H9 (cell line): ENCODE results near the gene FAM13A. TPM values are rescaled to one million over a fixed set of nuclear protein-coding genes. Genes with fewer than 3 reads are reported as not detected.

ENCODE experiments used
- DNase-seq: peaks from one replicate; pipeline ENCODE4 v3.0.0-alpha.2; 2017
- H2AFZ ChIP-seq: one replicate; pipeline ENCODE4 v1.6.1; 2013; ENCODE audit warnings: mild to moderate bottlenecking, low read length, control low read depth, moderate library complexity
- H2AK5ac ChIP-seq: 2 replicates; pipeline ENCODE4 v1.6.1; 2013; ENCODE audit warnings: low read length, control low read depth, mixed read lengths; ENCODE audit not compliant: insufficient read length
- H2BK120ac ChIP-seq: one replicate; pipeline ENCODE4 v1.6.1; 2013; ENCODE audit warnings: low read depth, mild to moderate bottlenecking, low read length, control low read depth, inconsistent platforms; ENCODE audit not compliant: poor library complexity, severe bottlenecking
- H2BK12ac ChIP-seq: 2 replicates; pipeline ENCODE4 v1.6.1; 2013; ENCODE audit warnings: low read length, control low read depth, mixed read lengths, low read depth; ENCODE audit not compliant: insufficient read length
- H2BK15ac ChIP-seq: 2 replicates; pipeline ENCODE4 v1.6.1; 2013; ENCODE audit warnings: low read depth, low read length, control low read depth
- H2BK20ac ChIP-seq: one replicate; pipeline ENCODE4 v1.6.1; 2013; ENCODE audit warnings: low read depth, mild to moderate bottlenecking, low read length, control low read depth, inconsistent platforms; ENCODE audit not compliant: poor library complexity, severe bottlenecking
- H2BK5ac ChIP-seq: 2 replicates; pipeline ENCODE4 v1.6.1; 2013; ENCODE audit warnings: low read length, control low read depth, mixed read lengths; ENCODE audit not compliant: insufficient read length
- H3K14ac ChIP-seq: 2 replicates; pipeline ENCODE4 v1.6.1; 2013; ENCODE audit warnings: low read length, control low read depth; ENCODE audit not compliant: insufficient read depth
- H3K18ac ChIP-seq: 2 replicates; pipeline ENCODE4 v1.6.1; 2013; ENCODE audit warnings: low read depth, mild to moderate bottlenecking, mixed read lengths, low read length, control low read depth; ENCODE audit not compliant: insufficient read length
- H3K23ac ChIP-seq: 2 replicates; pipeline ENCODE4 v1.6.1; 2013; ENCODE audit warnings: low read length, control low read depth, mixed read lengths, low read depth; ENCODE audit not compliant: insufficient read length
- H3K23me2 ChIP-seq: 2 replicates; pipeline ENCODE4 v1.6.1; 2013; ENCODE audit warnings: low read depth, mild to moderate bottlenecking, mixed read lengths, low read length, control low read depth; ENCODE audit not compliant: insufficient read length, poor library complexity, severe bottlenecking
- H3K27ac ChIP-seq: 2 replicates; pipeline ENCODE4 v1.5.1; 2013; ENCODE audit warnings: low read length, control low read depth, mixed read lengths, low read depth; ENCODE audit not compliant: insufficient read length
- H3K27me3 ChIP-seq: 2 replicates; pipeline ENCODE4 v1.6.1; 2013; ENCODE audit warnings: low read length, control low read depth, inconsistent platforms; ENCODE audit not compliant: insufficient read depth
- H3K4ac ChIP-seq: 2 replicates; pipeline ENCODE4 v1.6.1; 2013; ENCODE audit warnings: low read depth, mild to moderate bottlenecking, control low read depth, inconsistent platforms, low read length, moderate library complexity
- H3K4me1 ChIP-seq: 2 replicates; pipeline ENCODE4 v1.6.1; 2013; ENCODE audit warnings: low read length, control low read depth, inconsistent platforms; ENCODE audit not compliant: insufficient read depth
- H3K4me2 ChIP-seq: 2 replicates; pipeline ENCODE4 v1.6.1; 2013; ENCODE audit warnings: low read length, control low read depth, mixed read lengths; ENCODE audit not compliant: insufficient read length, insufficient read depth
- H3K56ac ChIP-seq: 2 replicates; pipeline ENCODE4 v1.6.1; 2013; ENCODE audit warnings: low read depth, mild to moderate bottlenecking, mixed read lengths, low read length, control low read depth; ENCODE audit not compliant: insufficient read length
- H3K79me1 ChIP-seq: 2 replicates; pipeline ENCODE4 v1.6.1; 2013; ENCODE audit warnings: low read depth, mild to moderate bottlenecking, moderate library complexity, low read length, control low read depth, inconsistent platforms; ENCODE audit not compliant: insufficient read depth, poor library complexity, severe bottlenecking
- H3K79me2 ChIP-seq: 2 replicates; pipeline ENCODE4 v1.6.1; 2013; ENCODE audit warnings: low read length, control low read depth, inconsistent platforms; ENCODE audit not compliant: insufficient read depth
- H3K9ac ChIP-seq: 2 replicates; pipeline ENCODE4 v1.6.1; 2013; ENCODE audit warnings: low read length, control low read depth, mixed read lengths; ENCODE audit not compliant: insufficient read length; ENCODE audit errors: extremely low read depth
- H3K9me3 ChIP-seq: one replicate; pipeline ENCODE4 v1.6.1; 2013; ENCODE audit warnings: low read depth, low read length, inconsistent platforms; ENCODE audit not compliant: control insufficient read depth
- H3T11ph ChIP-seq: one replicate; pipeline ENCODE4 v1.6.1; 2013; ENCODE audit warnings: mild to moderate bottlenecking, low read length, control low read depth, inconsistent platforms
- H4K20me1 ChIP-seq: one replicate; pipeline ENCODE4 v1.6.1; 2013; ENCODE audit not compliant: control insufficient read depth, insufficient read length, insufficient read depth
- H4K5ac ChIP-seq: 2 replicates; pipeline ENCODE4 v1.6.1; 2013; ENCODE audit warnings: low read depth, mild to moderate bottlenecking, mixed read lengths, low read length, control low read depth; ENCODE audit not compliant: insufficient read length
- H4K8ac ChIP-seq: replicated peaks from 2 replicates; pipeline ENCODE4 v1.6.1; 2013; ENCODE audit warnings: low read length, control low read depth, mixed read lengths, low read depth; ENCODE audit not compliant: insufficient read length
- H4K91ac ChIP-seq: 2 replicates; pipeline ENCODE4 v1.6.1; 2013; ENCODE audit warnings: low read depth, mild to moderate bottlenecking, moderate library complexity, mixed read lengths, low read length, control low read depth; ENCODE audit not compliant: insufficient read length
- H3K27ac Mint-ChIP-seq, 3 experiments: 2 replicates in 2 of 3; 3 replicates in 1 of 3; pipeline ENCODE4 v1.8.0; 2020 to 2021; ENCODE audit warnings: mixed read lengths in 3 of 3, mild to moderate bottlenecking in 1 of 3, moderate library complexity in 1 of 3
- H3K27me3 Mint-ChIP-seq: 2 replicates; pipeline ENCODE4 v1.8.0; 2021; ENCODE audit warnings: low read depth, mild to moderate bottlenecking, moderate library complexity, mixed read lengths
- H3K36me3 Mint-ChIP-seq, 3 experiments: 2 replicates in 2 of 3; 3 replicates in 1 of 3; pipeline ENCODE4 v1.8.0; 2020 to 2021; ENCODE audit warnings: low read depth in 3 of 3, mixed read lengths in 3 of 3; ENCODE audit not compliant: insufficient read depth in 1 of 3
- H3K4me1 Mint-ChIP-seq, 2 experiments: 2 replicates each; pipeline ENCODE4 v1.8.0; 2020; ENCODE audit warnings: mixed read lengths in 2 of 2
- H3K4me3 Mint-ChIP-seq, 2 experiments: 2 replicates in 1 of 2; 3 replicates in 1 of 2; pipeline ENCODE4 v1.8.0; 2020 to 2021; ENCODE audit warnings: mild to moderate bottlenecking in 2 of 2, mixed read lengths in 2 of 2, moderate library complexity in 1 of 2
- H3K9me3 Mint-ChIP-seq, 2 experiments: 2 replicates in 1 of 2; 3 replicates in 1 of 2; pipeline ENCODE4 v1.8.0; 2020; ENCODE audit warnings: mild to moderate bottlenecking in 2 of 2, mixed read lengths in 2 of 2, moderate library complexity in 1 of 2
- WGBS: extraction: QIAGEN DNeasy Blood & Tissue Kit; methylation state at CpG from one replicate; pipeline ENCODE4 v1.1.7; 2013; ENCODE audit warnings: missing lambda C conversion rate, low lambda C conversion rate, mixed read lengths; ENCODE audit not compliant: insufficient read length; ENCODE audit errors: extremely low coverage; 5-methylcytosine and 5-hydroxymethylcytosine counted together
- total RNA-seq: library from RNA; stranded (reverse); gene quantifications from 2 replicates; pipeline ENCODE4 v1.2.1, GENCODE V29; 2021
- TF ChIP-seq, protein P1 (sequence below): fragments of 200-600 bp; sonication (generic); conservative IDR thresholded peaks from 3 replicates; pipeline ENCODE4 v1.8.0; 2021; ENCODE audit warnings: antibody characterized with exemption, mild to moderate bottlenecking

Gene FAM13A
- total RNA-seq, 1 experiment from 2014 or later: 12.7 TPM

DNA sequence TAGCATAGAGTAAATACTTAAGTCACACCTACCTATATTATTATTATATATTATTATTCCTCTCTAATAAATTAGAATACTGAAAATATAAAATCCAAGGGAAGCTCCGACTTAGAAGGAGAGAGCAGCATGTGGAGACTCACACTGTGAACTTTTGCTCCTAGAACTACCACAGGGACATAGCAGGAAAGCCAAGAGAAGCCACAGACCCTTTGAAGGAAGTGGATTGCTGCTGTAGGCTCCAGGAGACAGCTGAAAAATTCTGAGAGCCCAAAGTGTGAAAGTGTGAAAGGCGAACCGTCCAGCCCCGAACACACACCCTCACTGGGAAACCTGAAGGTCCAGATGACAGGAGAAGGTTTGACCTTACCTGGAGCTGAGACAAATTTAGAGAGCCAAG lies 177.0 kb downstream of the FAM13A start:
- no CpG with 5 or more reads among the region's 4 CpGs for WGBS
- Histone ChIP-seq H2BK120ac (no peak overlapping the region), H3K27me3 (no peaks in the 10 kb centered on the region), H3K23ac (no peak overlapping the region), H4K8ac (no peak overlapping the region), H3K4me2 (no peak overlapping the region), H3K9me3 (no peaks in the 10 kb centered on the region), H2BK20ac (no peak overlapping the region), H3K18ac (no peak overlapping the region), H3K14ac (no peak overlapping the region), H4K20me1 (no peaks in the 10 kb centered on the region), H3K4ac (no peak overlapping the region), H3K4me1 (no peaks in the 10 kb centered on the region), H2AFZ (no peak overlapping the region), H4K91ac (no peak overlapping the region), H3K56ac (no peak overlapping the region), H3K9ac (no peak overlapping the region), H2BK15ac (no peak overlapping the region), H3K79me1 (peaks cover 3% of the 10 kb centered on the region), H3K27ac (no peak overlapping the region), H3K79me2 (no peaks in the 10 kb centered on the region), H2BK5ac (no peak overlapping the region), H3K23me2 (no peaks in the 10 kb centered on the region), H2BK12ac (no peak overlapping the region), H3T11ph (no peak overlapping the region), H4K5ac (no peak overlapping the region), H2AK5ac (no peak overlapping the region)
- Mint-ChIP-seq H3K4me3 (no peak overlapping the region; a peak in 1 of 5 replicates), H3K9me3 (peaks cover 0 to 10% of the 10 kb centered on the region in 2 experiments; a peak in 3 of 5 replicates), H3K4me1 (peaks cover 15 to 17% of the 10 kb centered on the region in 2 experiments), H3K27ac (peak overlapping the region in 2 of 3 experiments; percentile 47 to 92; a peak in 3 of 7 replicates), H3K27me3 (no peaks in the 10 kb centered on the region), H3K36me3 (0 out of 7 replicates have a peak, but pooled peaks cover 0 to 5% (median 0%) of the 10 kb centered on the region in 3 experiments)
- TF ChIP-seq, protein P1, sequence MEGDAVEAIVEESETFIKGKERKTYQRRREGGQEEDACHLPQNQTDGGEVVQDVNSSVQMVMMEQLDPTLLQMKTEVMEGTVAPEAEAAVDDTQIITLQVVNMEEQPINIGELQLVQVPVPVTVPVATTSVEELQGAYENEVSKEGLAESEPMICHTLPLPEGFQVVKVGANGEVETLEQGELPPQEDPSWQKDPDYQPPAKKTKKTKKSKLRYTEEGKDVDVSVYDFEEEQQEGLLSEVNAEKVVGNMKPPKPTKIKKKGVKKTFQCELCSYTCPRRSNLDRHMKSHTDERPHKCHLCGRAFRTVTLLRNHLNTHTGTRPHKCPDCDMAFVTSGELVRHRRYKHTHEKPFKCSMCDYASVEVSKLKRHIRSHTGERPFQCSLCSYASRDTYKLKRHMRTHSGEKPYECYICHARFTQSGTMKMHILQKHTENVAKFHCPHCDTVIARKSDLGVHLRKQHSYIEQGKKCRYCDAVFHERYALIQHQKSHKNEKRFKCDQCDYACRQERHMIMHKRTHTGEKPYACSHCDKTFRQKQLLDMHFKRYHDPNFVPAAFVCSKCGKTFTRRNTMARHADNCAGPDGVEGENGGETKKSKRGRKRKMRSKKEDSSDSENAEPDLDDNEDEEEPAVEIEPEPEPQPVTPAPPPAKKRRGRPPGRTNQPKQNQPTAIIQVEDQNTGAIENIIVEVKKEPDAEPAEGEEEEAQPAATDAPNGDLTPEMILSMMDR: no peak
- no peak for DNase-seq
